ENCODE results near the gene EFCAB8.
A peak's percentile ranks its signal among the peaks of the same experiment; 100 is the strongest.

Gene EFCAB8

GRCh38 chr20:32811886-32812285, 46.8 kb upstream of the EFCAB8 start:
- H3K4me1 ChIP-seq (ENCODE audit: low read length): no peaks in the 10 kb centered on the region
- H2AFZ ChIP-seq (ENCODE audit: low read length): no peak overlapping the region
- H3K79me2 ChIP-seq (ENCODE audit: low read length): no peaks in the 10 kb centered on the region
- DNase-seq: no peak
- no peaks in the 10 kb centered on the region for H3K9me3 ChIP-seq (replicated peaks; ENCODE audit: insufficient read depth, low read length)
- H3K27me3 ChIP-seq (replicated peaks; ENCODE audit: insufficient read depth, low read length): no peaks in the 10 kb centered on the region
- H3K27ac ChIP-seq (ENCODE audit: low read length): no peak overlapping the region
- H3K4me2 ChIP-seq (ENCODE audit: low read depth, low read length): no peak overlapping the region
- H3K4me3 ChIP-seq (ENCODE audit: low read length): no peak overlapping the region
- H3F3A ChIP-seq (ENCODE audit: insufficient read depth, low read length): no peaks in the 10 kb centered on the region
- H4K20me1 ChIP-seq (ENCODE audit: insufficient read depth, low read length): no peaks in the 10 kb centered on the region
- TF ChIP-seq EZH2phosphoT487 (IDR thresholded peaks at IDR 0.05; ENCODE audit: low read length): no peak
- no peak for TF ChIP-seq CTCF (IDR thresholded peaks at IDR 0.05; ENCODE audit: low read length)
- TF ChIP-seq EZH2 (optimal IDR thresholded peaks at IDR 0.05; ENCODE audit: low read depth, low read length): no peak
- no peak overlapping the region for H3K9ac ChIP-seq (ENCODE audit: low read length)
- no peaks in the 10 kb centered on the region for H3K9me2 ChIP-seq (replicated peaks; ENCODE audit: insufficient read depth, low read length)
- H3K36me3 ChIP-seq (replicated peaks; ENCODE audit: insufficient read depth, low read length): no peaks in the 10 kb centered on the region

- no peaks in the 10 kb centered on the region for H3K27me3 ChIP-seq (replicated peaks; ENCODE audit: insufficient read depth, low read length)
Observed at GRCh38 chr20:32819992-32820697, 38.6 kb upstream of the EFCAB8 start.

GRCh38 chr20:32820698-32821377, 37.9 kb upstream of the EFCAB8 start:
- H3K27ac ChIP-seq (ENCODE audit: low read length): peak overlapping the region; percentile 63; the same call in 1 of the 2 replicates
- 0 out of 2 replicates have a peak, but pooled peaks cover 3% of the 10 kb centered on the region for H3F3A ChIP-seq (ENCODE audit: insufficient read depth, low read length)
- no peak for TF ChIP-seq EZH2phosphoT487 (IDR thresholded peaks at IDR 0.05; ENCODE audit: low read length)
- TF ChIP-seq CTCF (IDR thresholded peaks at IDR 0.05; ENCODE audit: low read length): no peak; the same call in 1 of the 2 replicates
- no peak for TF ChIP-seq EZH2 (optimal IDR thresholded peaks at IDR 0.05; ENCODE audit: low read depth, low read length)
- H3K36me3 ChIP-seq (replicated peaks; ENCODE audit: insufficient read depth, low read length): no peaks in the 10 kb centered on the region
- DNase-seq: no peak
- H3K4me2 ChIP-seq (ENCODE audit: low read depth, low read length): peak overlapping the region; percentile 95
- H3K4me1 ChIP-seq (ENCODE audit: low read length): peaks cover 14% of the 10 kb centered on the region
- H3K4me3 ChIP-seq (ENCODE audit: low read length): peak overlapping the region; percentile 87
- H3K27me3 ChIP-seq (replicated peaks; ENCODE audit: insufficient read depth, low read length): no peaks in the 10 kb centered on the region
- no peak overlapping the region for H2AFZ ChIP-seq (ENCODE audit: low read length)
- H4K20me1 ChIP-seq (ENCODE audit: insufficient read depth, low read length): peaks cover 35% of the 10 kb centered on the region
- H3K9me2 ChIP-seq (replicated peaks; ENCODE audit: insufficient read depth, low read length): no peaks in the 10 kb centered on the region
- H3K9me3 ChIP-seq (replicated peaks; ENCODE audit: insufficient read depth, low read length): no peaks in the 10 kb centered on the region
- H3K79me2 ChIP-seq (ENCODE audit: low read length): peaks cover 57% of the 10 kb centered on the region
- peak overlapping the region; percentile 84 for H3K9ac ChIP-seq (ENCODE audit: low read length)

More at GRCh38 chr20:32819992-32820697, 38.6 kb upstream of the EFCAB8 start:
- peaks cover 14% of the 10 kb centered on the region for H3K4me1 ChIP-seq (ENCODE audit: low read length)
- H3K36me3 ChIP-seq (replicated peaks; ENCODE audit: insufficient read depth, low read length): no peaks in the 10 kb centered on the region
- H2AFZ ChIP-seq (ENCODE audit: low read length): peak overlapping the region; percentile 14; the same call in 1 of the 2 replicates
- H3K79me2 ChIP-seq (ENCODE audit: low read length): peaks cover 52% of the 10 kb centered on the region
- no peaks in the 10 kb centered on the region for H3K9me3 ChIP-seq (replicated peaks; ENCODE audit: insufficient read depth, low read length)
- peak overlapping the region; percentile 63 for H3K27ac ChIP-seq (ENCODE audit: low read length)
- 0 out of 2 replicates have a peak, but pooled peaks cover 3% of the 10 kb centered on the region for H3F3A ChIP-seq (ENCODE audit: insufficient read depth, low read length)
- DNase-seq: peak; percentile 40
- peak overlapping the region; percentile 84 for H3K9ac ChIP-seq (ENCODE audit: low read length)
- H3K4me3 ChIP-seq (ENCODE audit: low read length): peak overlapping the region; percentile 87
- peaks cover 33% of the 10 kb centered on the region for H4K20me1 ChIP-seq (ENCODE audit: insufficient read depth, low read length)
- no peaks in the 10 kb centered on the region for H3K9me2 ChIP-seq (replicated peaks; ENCODE audit: insufficient read depth, low read length)
- TF ChIP-seq CTCF (IDR thresholded peaks at IDR 0.05; ENCODE audit: low read length) (no peak), EZH2phosphoT487 (IDR thresholded peaks at IDR 0.05; ENCODE audit: low read length) (no peak), EZH2 (optimal IDR thresholded peaks at IDR 0.05; ENCODE audit: low read depth, low read length) (no peak)
- peak overlapping the region; percentile 95 for H3K4me2 ChIP-seq (ENCODE audit: low read depth, low read length)
